H1 (cell line): ENCODE measurements around the gene PTPRG. TPM values are rescaled to one million over a fixed set of nuclear protein-coding genes. Genes with fewer than 3 reads are reported as not detected.

Experiments used
- CTCF ChIA-PET: fragments of 300-600 bp; sonication (Branson Sonifier 250); formaldehyde crosslinking; loops from one replicate; lab custom pipeline; 2021; ENCODE audit not compliant: partially characterized antibody; lab: Charles Lee
- POLR2A ChIA-PET: fragments of 300-600 bp; sonication (Branson Sonifier 250); formaldehyde crosslinking; loops from one replicate; lab custom pipeline; 2021; ENCODE audit warnings: inconsistent platforms; ENCODE audit not compliant: partially characterized antibody; lab: Charles Lee
- DNase-seq, 2 experiments: peaks; one replicate each; pipeline versions ENCODE4 v3.0.0 to v3.0.0-alpha.2; 2010 to 2022; ENCODE audit warnings: low spot score in 2 of 2, low read depth in 1 of 2, mixed read lengths in 1 of 2
- FAIRE-seq: peaks from 2 replicates; lab custom pipeline; 2011; peaks lifted over from hg19 to GRCh38; lab: Jason Lieb, UNC
- H2AFZ ChIP-seq: 2 replicates; pipeline ENCODE4 v1.8.1; 2012; ENCODE audit warnings: low read length, inconsistent platforms
- H2AK5ac ChIP-seq: 2 replicates; pipeline ENCODE4 v1.6.1; 2013; ENCODE audit warnings: low read depth, low read length
- H2BK120ac ChIP-seq: replicated peaks from 2 replicates; pipeline ENCODE3; 2013; ENCODE audit warnings: low read depth, low read length, inconsistent platforms
- H2BK12ac ChIP-seq: 2 replicates; pipeline ENCODE4 v1.6.1; 2013; ENCODE audit warnings: low read depth, low read length
- H2BK15ac ChIP-seq: 2 replicates; pipeline ENCODE4 v1.6.1; 2013; ENCODE audit warnings: low read length
- H2BK20ac ChIP-seq: 2 replicates; pipeline ENCODE4 v1.6.1; 2013; ENCODE audit warnings: low read length
- H2BK5ac ChIP-seq: 2 replicates; pipeline ENCODE4 v1.6.1; 2013; ENCODE audit warnings: low read depth, low read length
- H3K14ac ChIP-seq: 2 replicates; pipeline ENCODE4 v1.6.1; 2013; ENCODE audit warnings: inconsistent platforms; ENCODE audit not compliant: insufficient read length
- H3K18ac ChIP-seq: 2 replicates; pipeline ENCODE4 v1.6.1; 2013; ENCODE audit warnings: low read length; ENCODE audit errors: extremely low read depth
- H3K23ac ChIP-seq: 2 replicates; pipeline ENCODE4 v1.6.1; 2013; ENCODE audit warnings: inconsistent platforms; ENCODE audit not compliant: insufficient read length
- H3K23me2 ChIP-seq: 2 replicates; pipeline ENCODE4 v1.6.1; 2013; ENCODE audit warnings: low read depth, low read length
- H3K27ac ChIP-seq: 2 replicates; pipeline ENCODE4 v1.6.1; 2011; ENCODE audit warnings: low read depth, low read length, inconsistent platforms
- H3K27me3 ChIP-seq, 4 experiments: replicated peaks in 1 of 4; 1 replicate in 1 of 4; 2 replicates in 3 of 4; pipeline versions ENCODE4 v1.6.1 to v1.8.1; 2011 to 2013; ENCODE audit warnings: low read length in 3 of 4, mild to moderate bottlenecking in 3 of 4, inconsistent platforms in 2 of 4, mixed read lengths in 2 of 4, moderate library complexity in 1 of 4; ENCODE audit not compliant: control insufficient read depth in 3 of 4, insufficient read depth in 3 of 4; ENCODE audit errors: extremely low read depth in 1 of 4
- H3K36me3 ChIP-seq, 4 experiments: 2 replicates each; pipeline versions ENCODE4 v1.6.1 to v1.8.1; 2011 to 2013; ENCODE audit warnings: mild to moderate bottlenecking in 4 of 4, low read length in 3 of 4, moderate library complexity in 2 of 4, control low read depth in 1 of 4, inconsistent platforms in 1 of 4; ENCODE audit not compliant: insufficient read depth in 4 of 4, control insufficient read depth in 2 of 4
- H3K4ac ChIP-seq: replicated peaks from 2 replicates; pipeline ENCODE3; 2013; ENCODE audit warnings: low read length, low read depth, mixed read lengths, inconsistent platforms; ENCODE audit not compliant: insufficient read length
- H3K4me1 ChIP-seq, 4 experiments: replicated peaks in 1 of 4; 1 replicate in 1 of 4; 2 replicates in 3 of 4; pipeline versions ENCODE4 v1.6.1 to v1.8.1; 2011 to 2013; ENCODE audit warnings: low read length in 3 of 4, inconsistent platforms in 2 of 4, mixed read lengths in 1 of 4; ENCODE audit not compliant: insufficient read depth in 4 of 4, control insufficient read depth in 3 of 4
- H3K4me2 ChIP-seq, 2 experiments: 2 replicates each; pipeline versions ENCODE4 v1.6.1 to v1.8.1; 2011 to 2013; ENCODE audit warnings: low read depth in 2 of 2, low read length in 2 of 2, control low read depth in 1 of 2, inconsistent platforms in 1 of 2, mild to moderate bottlenecking in 1 of 2; ENCODE audit not compliant: insufficient read depth in 1 of 2
- H3K4me3 ChIP-seq, 4 experiments: fragments of 200-600, 300-600 bp in 1 of 4; sonication (generic), shearing (Covaris generic), sonication (Bioruptor Twin) in 1 of 4; 2 replicates each; pipeline versions ENCODE4 v1.5.1 to v1.8.1; 2011 to 2016; ENCODE audit warnings: low read length in 4 of 4, low read depth in 3 of 4, control low read depth in 2 of 4, inconsistent platforms in 2 of 4, mild to moderate bottlenecking in 2 of 4, mixed read lengths in 1 of 4, moderate library complexity in 1 of 4; ENCODE audit not compliant: insufficient read depth in 2 of 4; ENCODE audit errors: extremely low read depth in 1 of 4
- H3K56ac ChIP-seq: replicated peaks from 2 replicates; pipeline ENCODE3; 2013; ENCODE audit warnings: low read depth, mild to moderate bottlenecking, mixed read lengths, low read length, inconsistent platforms; ENCODE audit not compliant: insufficient read length
- H3K79me1 ChIP-seq: 2 replicates; pipeline ENCODE4 v1.6.1; 2013; ENCODE audit warnings: low read depth, low read length, control low read depth
- H3K79me2 ChIP-seq, 2 experiments: 2 replicates each; pipeline versions ENCODE4 v1.6.1 to v1.8.1; 2012 to 2013; ENCODE audit warnings: low read length in 2 of 2, mild to moderate bottlenecking in 2 of 2, inconsistent platforms in 1 of 2; ENCODE audit not compliant: insufficient read depth in 2 of 2, control insufficient read depth in 1 of 2
- H3K9ac ChIP-seq, 4 experiments: replicated peaks in 1 of 4; 1 replicate in 1 of 4; 2 replicates in 3 of 4; pipeline versions ENCODE4 v1.6.1 to v1.8.1; 2011 to 2013; ENCODE audit warnings: low read depth in 3 of 4, low read length in 3 of 4, control low read depth in 2 of 4, mild to moderate bottlenecking in 2 of 4, moderate library complexity in 2 of 4, inconsistent platforms in 1 of 4; ENCODE audit errors: extremely low read depth in 1 of 4
- H3K9me3 ChIP-seq, 2 experiments: 2 replicates each; pipeline versions ENCODE4 v1.6.1 to v1.8.1; 2012 to 2013; ENCODE audit warnings: mild to moderate bottlenecking in 2 of 2, moderate library complexity in 2 of 2, control low read depth in 1 of 2, inconsistent platforms in 1 of 2, low read depth in 1 of 2, low read length in 1 of 2, mixed read lengths in 1 of 2; ENCODE audit not compliant: insufficient read depth in 2 of 2
- H4K20me1 ChIP-seq, 2 experiments: replicated peaks in 1 of 2; 2 replicates each; pipeline versions ENCODE3 to v1.8.1; 2011 to 2013; ENCODE audit warnings: inconsistent platforms in 2 of 2, low read length in 2 of 2, mild to moderate bottlenecking in 1 of 2; ENCODE audit not compliant: insufficient read depth in 2 of 2, control insufficient read depth in 1 of 2
- H4K5ac ChIP-seq: 2 replicates; pipeline ENCODE4 v1.6.1; 2013; ENCODE audit warnings: low read length, low read depth, mixed read lengths, inconsistent platforms; ENCODE audit not compliant: insufficient read length
- H4K8ac ChIP-seq: 2 replicates; pipeline ENCODE4 v1.8.0; 2013; ENCODE audit warnings: mild to moderate bottlenecking, moderate library complexity, low read length, inconsistent platforms; ENCODE audit not compliant: insufficient read depth; ENCODE audit errors: extremely low read depth
- H4K91ac ChIP-seq: replicated peaks from 2 replicates; pipeline ENCODE3; 2013; ENCODE audit warnings: low read length, mixed read lengths, inconsistent platforms; ENCODE audit not compliant: insufficient read length
- KDM1A ChIP-seq: fragments of 200-600, 300-600 bp; sonication (generic); IDR thresholded peaks from 2 replicates; pipeline ENCODE4 v1.7.1; 2016; ENCODE audit warnings: mild to moderate bottlenecking, low read length, borderline replicate concordance
- MAFK ChIP-seq: IDR thresholded peaks from 2 replicates; pipeline ENCODE4 v1.6.1; 2012; ENCODE audit warnings: low read depth, mild to moderate bottlenecking, improper control_type of control experiment, low read length
- TAF1 ChIP-seq: IDR thresholded peaks from 2 replicates; pipeline ENCODE4 v1.6.1; 2011; ENCODE audit warnings: mild to moderate bottlenecking, low read depth, low read length
- WGBS, 2 experiments: shearing (Covaris generic) in 1 of 2; methylation state at CpG; one replicate each; pipeline versions ENCODE4 v1.1.6 to v1.1.7; 2013 to 2015; ENCODE audit warnings: low lambda C conversion rate in 2 of 2, mixed read lengths in 2 of 2, inconsistent platforms in 1 of 2, low coverage in 1 of 2, missing lambda C conversion rate in 1 of 2; ENCODE audit not compliant: insufficient replicate concordance in 2 of 2, insufficient coverage in 1 of 2, insufficient read length in 1 of 2; ENCODE audit errors: extremely low coverage in 1 of 2, missing lambda C conversion rate in 1 of 2; 5-methylcytosine and 5-hydroxymethylcytosine counted together
- polyA plus RNA-seq, 7 experiments: library from polyadenylated mRNA; depleted of rRNA in 3 of 7; stranded (reverse) in 5 of 7; unstranded in 2 of 7; fragments of >200 nt in 5 of 7; fragments of 200-250 nt in 2 of 7; gene quantifications; 1 replicate in 5 of 7; 2 replicates in 1 of 7; 4 replicates in 1 of 7; pipeline versions ENCODE4 v1.2.1 to v1.2.3, GENCODE V29; 2011 to 2013; ENCODE audit warnings: missing spikeins in 2 of 7, mixed read lengths in 2 of 7
- total RNA-seq: library from RNA; stranded (reverse); fragmentation: NEBNext Ultra II Directional; extraction: Animal tissue kit (Norgen Biotek cat#: 25700); gene quantifications from 2 replicates; pipeline ENCODE4 v1.2.1, GENCODE V29; 2021

PTPRG gene
- total and polyA plus RNA-seq, 2 of the 8 experiments (the other 6 are each of a cell fraction or from before 2014, with no cell fraction given) = 23.3 to 96.2 TPM

GRCh38 chr3:61893840-61894566 is 332.6 kb downstream of the PTPRG start:
- Histone ChIP-seq H2BK12ac (no peak overlapping the region), H4K91ac (no peak overlapping the region), H2AK5ac (no peak overlapping the region), H3K36me3 (no peaks in the 10 kb centered on the region), H4K20me1 (peaks cover 0 to 2% of the 10 kb centered on the region in 2 experiments), H3K4me1 (peaks cover 4 to 11% (median 7%) of the 10 kb centered on the region in 4 experiments; a peak in 5 of 7 replicates), H3K79me1 (peaks cover 3% of the 10 kb centered on the region; the same call in 1 of the 2 replicates), H3K4me2 (no peak overlapping the region), H3K9me3 (no peaks in the 10 kb centered on the region), H3K23me2 (no peaks in the 10 kb centered on the region), H3K18ac (no peak overlapping the region), H3K9ac (no peak overlapping the region), H2BK20ac (no peak overlapping the region), H2BK5ac (no peak overlapping the region), H3K4me3 (no peak overlapping the region), H3K79me2 (peaks cover 0 to 87% of the 10 kb centered on the region in 2 experiments; a peak in 3 of 4 replicates), H3K27ac (no peak overlapping the region), H2BK15ac (no peak overlapping the region), H4K5ac (no peak overlapping the region), H3K14ac (no peak overlapping the region), H2BK120ac (no peak overlapping the region), H4K8ac (no peak overlapping the region), H3K56ac (no peak overlapping the region), H2AFZ (no peak overlapping the region), H3K4ac (no peak overlapping the region), H3K27me3 (no peaks in the 10 kb centered on the region), H3K23ac (no peak overlapping the region)
- WGBS, 2 experiments = 82% methylated on average over 4 of the region's 5 CpGs; no CpG with 5 or more reads in 1 of the 2 experiments
- FAIRE-seq = no peak
- no peak for DNase-seq
- TF ChIP-seq KDM1A (no peak), MAFK (no peak), TAF1 (no peak)
- POLR2A ChIA-PET = no interaction called here
- CTCF ChIA-PET = interaction anchor here (0.7 to 1.8 kb wide), 10 partner anchors 10 to 294 kb away, joined by 3 to 13 read pairs (median 3); no protein-coding TSS in a partner anchor
